ENCODE measurements around the gene TANC1.

TANC1 gene

DNA sequence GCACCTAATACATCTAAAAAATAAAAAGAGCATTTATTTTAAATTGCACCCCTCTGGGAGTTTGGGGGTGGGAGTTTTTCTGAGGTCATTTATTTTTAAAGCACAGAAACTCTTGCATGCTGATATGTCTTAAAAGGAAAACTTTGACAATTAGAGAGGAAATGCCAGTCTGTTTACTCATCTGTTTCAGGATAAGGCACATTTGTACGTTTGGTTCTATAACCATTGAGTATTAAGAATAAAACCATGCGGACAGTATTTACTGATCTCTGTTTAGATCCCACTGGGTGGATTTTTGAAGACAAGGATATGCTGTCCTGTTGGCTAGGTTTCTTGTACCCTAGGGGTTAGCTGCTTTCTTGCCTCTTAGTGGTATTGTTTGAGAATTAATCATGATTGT, 122.9 kb downstream of the TANC1 start:
- no peaks in the 10 kb centered on the region for H3K79me2 ChIP-seq (ENCODE audit: insufficient read depth, low read length)
- H3K27ac ChIP-seq (ENCODE audit: low read length) = no peak overlapping the region
- H3K9ac ChIP-seq (ENCODE audit: low read depth, low read length) = no peak overlapping the region
- ATAC-seq (ENCODE audit: insufficient read depth, low read depth) = no peak
- H3K4me1 ChIP-seq (ENCODE audit: insufficient read depth, low read length) = peaks cover 13% of the 10 kb centered on the region
- peaks cover 2% of the 10 kb centered on the region for H3K9me3 ChIP-seq (ENCODE audit: insufficient read depth, low read length, severe bottlenecking)
- DNase-seq = no peak
- H4K20me1 ChIP-seq (ENCODE audit: insufficient read depth, low read length) = no peaks in the 10 kb centered on the region
- H3K4me3 ChIP-seq (ENCODE audit: low read depth in 1 of 2, low read length in 2 of 2) = no peak overlapping the region
- H3K36me3 ChIP-seq (ENCODE audit: insufficient read depth, low read length) = no peaks in the 10 kb centered on the region
- TF ChIP-seq, protein P1, sequence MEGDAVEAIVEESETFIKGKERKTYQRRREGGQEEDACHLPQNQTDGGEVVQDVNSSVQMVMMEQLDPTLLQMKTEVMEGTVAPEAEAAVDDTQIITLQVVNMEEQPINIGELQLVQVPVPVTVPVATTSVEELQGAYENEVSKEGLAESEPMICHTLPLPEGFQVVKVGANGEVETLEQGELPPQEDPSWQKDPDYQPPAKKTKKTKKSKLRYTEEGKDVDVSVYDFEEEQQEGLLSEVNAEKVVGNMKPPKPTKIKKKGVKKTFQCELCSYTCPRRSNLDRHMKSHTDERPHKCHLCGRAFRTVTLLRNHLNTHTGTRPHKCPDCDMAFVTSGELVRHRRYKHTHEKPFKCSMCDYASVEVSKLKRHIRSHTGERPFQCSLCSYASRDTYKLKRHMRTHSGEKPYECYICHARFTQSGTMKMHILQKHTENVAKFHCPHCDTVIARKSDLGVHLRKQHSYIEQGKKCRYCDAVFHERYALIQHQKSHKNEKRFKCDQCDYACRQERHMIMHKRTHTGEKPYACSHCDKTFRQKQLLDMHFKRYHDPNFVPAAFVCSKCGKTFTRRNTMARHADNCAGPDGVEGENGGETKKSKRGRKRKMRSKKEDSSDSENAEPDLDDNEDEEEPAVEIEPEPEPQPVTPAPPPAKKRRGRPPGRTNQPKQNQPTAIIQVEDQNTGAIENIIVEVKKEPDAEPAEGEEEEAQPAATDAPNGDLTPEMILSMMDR (IDR thresholded peaks at IDR 0.05; ENCODE audit: borderline replicate concordance, extremely low read depth, low read length, poor library complexity, severe bottlenecking) = no peak
- no peak for TF ChIP-seq EZH2 (IDR thresholded peaks at IDR 0.05; ENCODE audit: borderline replicate concordance, low read depth, low read length, severe bottlenecking)
- no peak overlapping the region for H2AFZ ChIP-seq (ENCODE audit: low read depth, low read length)
- H3K4me2 ChIP-seq (ENCODE audit: insufficient read depth, low read length) = no peak overlapping the region
- no peaks in the 10 kb centered on the region for H3K27me3 ChIP-seq (ENCODE audit: insufficient read depth, low read length, poor library complexity)

DNA sequence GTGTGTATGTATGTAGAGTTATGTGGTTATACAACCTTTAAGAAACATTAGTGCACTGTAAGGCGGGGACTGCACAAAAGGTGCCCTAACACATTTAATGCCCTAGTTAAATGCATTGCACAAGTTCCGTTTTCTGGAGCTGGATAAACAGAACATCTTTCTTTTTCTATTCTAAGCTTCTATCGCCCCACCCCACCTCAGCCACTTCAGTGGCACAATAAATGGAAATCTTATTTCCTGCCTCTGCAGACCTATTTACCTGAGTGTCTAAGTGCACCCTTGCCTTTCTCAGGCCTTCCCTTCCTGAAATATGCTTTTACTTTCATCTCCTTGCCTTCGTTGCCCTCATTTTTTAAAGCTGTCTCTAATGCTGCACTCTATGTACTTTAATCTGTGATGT, 123.5 kb downstream of the TANC1 start:
- DNase-seq (no peak), ATAC-seq (ENCODE audit: insufficient read depth, low read depth) (no peak)
- Histone ChIP-seq H3K27ac (ENCODE audit: low read length) (no peak overlapping the region), H3K4me3 (ENCODE audit: low read depth in 1 of 2, low read length in 2 of 2) (no peak overlapping the region), H4K20me1 (ENCODE audit: insufficient read depth, low read length) (no peaks in the 10 kb centered on the region), H3K9me3 (ENCODE audit: insufficient read depth, low read length, severe bottlenecking) (peaks cover 5% of the 10 kb centered on the region), H3K27me3 (ENCODE audit: insufficient read depth, low read length, poor library complexity) (no peaks in the 10 kb centered on the region), H2AFZ (ENCODE audit: low read depth, low read length) (no peak overlapping the region), H3K79me2 (ENCODE audit: insufficient read depth, low read length) (no peaks in the 10 kb centered on the region), H3K36me3 (ENCODE audit: insufficient read depth, low read length) (no peaks in the 10 kb centered on the region), H3K4me1 (ENCODE audit: insufficient read depth, low read length) (peaks cover 7% of the 10 kb centered on the region), H3K4me2 (ENCODE audit: insufficient read depth, low read length) (no peak overlapping the region), H3K9ac (ENCODE audit: low read depth, low read length) (no peak overlapping the region)
- no peak for TF ChIP-seq EZH2 (IDR thresholded peaks at IDR 0.05; ENCODE audit: borderline replicate concordance, low read depth, low read length, severe bottlenecking)

DNA sequence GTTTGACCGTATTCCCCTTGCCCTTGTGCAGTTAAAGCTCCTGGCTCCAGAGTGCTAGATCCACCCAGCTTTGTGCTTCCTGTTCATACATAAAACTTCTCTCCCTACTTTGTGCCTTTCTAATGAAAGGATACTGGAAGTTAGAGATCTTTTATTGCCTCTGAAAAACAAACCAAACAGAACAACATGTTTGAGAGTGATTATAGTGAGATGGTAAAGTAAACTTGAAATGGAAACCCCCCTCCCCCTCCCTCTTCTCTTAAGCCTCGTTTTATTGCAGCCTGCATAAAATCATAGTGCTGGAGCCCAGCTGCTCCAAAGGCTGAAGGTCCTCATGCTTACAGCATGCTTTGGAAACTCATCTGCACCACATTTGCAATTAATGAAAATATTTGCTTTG, 125.1 kb downstream of the TANC1 start:
- no peaks in the 10 kb centered on the region for H4K20me1 ChIP-seq (ENCODE audit: insufficient read depth, low read length)
- DNase-seq = no peak
- H3K27me3 ChIP-seq (ENCODE audit: insufficient read depth, low read length, poor library complexity) = no peaks in the 10 kb centered on the region
- H3K4me1 ChIP-seq (ENCODE audit: insufficient read depth, low read length) = no peaks in the 10 kb centered on the region
- peaks cover 5% of the 10 kb centered on the region; the same call in 1 of the 2 replicates for H3K36me3 ChIP-seq (ENCODE audit: insufficient read depth, low read length)
- H3K79me2 ChIP-seq (ENCODE audit: insufficient read depth, low read length) = no peaks in the 10 kb centered on the region
- no peak overlapping the region for H2AFZ ChIP-seq (ENCODE audit: low read depth, low read length)
- H3K4me3 ChIP-seq (ENCODE audit: low read depth in 1 of 2, low read length in 2 of 2) = no peak overlapping the region
- ATAC-seq (ENCODE audit: insufficient read depth, low read depth) = no peak
- H3K9me3 ChIP-seq (ENCODE audit: insufficient read depth, low read length, severe bottlenecking) = peaks cover 5% of the 10 kb centered on the region
- TF ChIP-seq, protein P1 (IDR thresholded peaks at IDR 0.05; ENCODE audit: borderline replicate concordance, extremely low read depth, low read length, poor library complexity, severe bottlenecking) = no peak
- TF ChIP-seq EZH2 (IDR thresholded peaks at IDR 0.05; ENCODE audit: borderline replicate concordance, low read depth, low read length, severe bottlenecking) = no peak
- no peak overlapping the region for H3K9ac ChIP-seq (ENCODE audit: low read depth, low read length)
- no peak overlapping the region for H3K4me2 ChIP-seq (ENCODE audit: insufficient read depth, low read length)
- no peak overlapping the region for H3K27ac ChIP-seq (ENCODE audit: low read length)

DNA sequence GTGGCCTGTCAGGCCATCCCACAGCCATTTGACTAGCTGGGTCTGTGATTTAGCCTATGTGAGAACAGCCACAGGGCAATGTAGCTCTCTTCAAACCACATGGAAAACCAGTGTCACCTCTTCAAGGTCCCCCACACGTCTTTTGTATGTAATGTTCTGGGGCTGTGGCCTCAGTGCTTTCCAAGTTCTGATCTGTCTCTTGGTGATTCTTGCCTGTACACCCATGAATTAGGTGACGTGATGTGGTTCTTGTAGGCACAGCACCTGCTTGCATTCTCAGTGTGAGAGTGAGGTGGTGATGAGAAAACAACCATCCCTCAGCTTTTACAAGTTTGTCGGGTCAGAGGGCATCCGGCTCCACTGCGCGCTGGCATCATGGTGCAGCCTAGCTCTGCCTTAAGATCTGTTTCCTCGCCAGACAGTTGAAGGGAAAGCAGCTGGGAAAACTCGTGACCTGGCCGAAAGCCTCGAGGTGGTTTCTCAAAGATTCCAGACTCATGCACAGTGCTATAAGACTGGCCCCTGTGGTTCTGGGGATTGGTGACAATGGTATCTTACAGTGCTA, 125.8 kb downstream of the TANC1 start:
- Histone ChIP-seq H3K9ac (ENCODE audit: low read depth, low read length) (no peak overlapping the region), H3K4me2 (ENCODE audit: insufficient read depth, low read length) (no peak overlapping the region), H3K9me3 (ENCODE audit: insufficient read depth, low read length, severe bottlenecking) (peaks cover 5% of the 10 kb centered on the region), H3K36me3 (ENCODE audit: insufficient read depth, low read length) (peaks cover 5% of the 10 kb centered on the region; the same call in 1 of the 2 replicates), H3K27ac (ENCODE audit: low read length) (no peak overlapping the region), H2AFZ (ENCODE audit: low read depth, low read length) (no peak overlapping the region), H3K27me3 (ENCODE audit: insufficient read depth, low read length, poor library complexity) (no peaks in the 10 kb centered on the region), H3K79me2 (ENCODE audit: insufficient read depth, low read length) (no peaks in the 10 kb centered on the region), H4K20me1 (ENCODE audit: insufficient read depth, low read length) (no peaks in the 10 kb centered on the region), H3K4me1 (ENCODE audit: insufficient read depth, low read length) (no peaks in the 10 kb centered on the region), H3K4me3 (ENCODE audit: low read depth in 1 of 2, low read length in 2 of 2) (no peak overlapping the region)
- TF ChIP-seq, protein P1 (IDR thresholded peaks at IDR 0.05; ENCODE audit: borderline replicate concordance, extremely low read depth, low read length, poor library complexity, severe bottlenecking) = no peak
- TF ChIP-seq EZH2 (IDR thresholded peaks at IDR 0.05; ENCODE audit: borderline replicate concordance, low read depth, low read length, severe bottlenecking) = no peak
- DNase-seq = no peak
- no peak for ATAC-seq (ENCODE audit: insufficient read depth, low read depth)

Measured in DND-41 (cell line).